ENCODE measurements around the gene THBS2.

THBS2 gene

GRCh38 chr6:169247991-169248390 is 5.7 kb downstream of the THBS2 start:
- DNase-seq, result no peak

- DNase-seq, result no peak
Observed at GRCh38 chr6:169247419-169247818, 6.2 kb downstream of the THBS2 start.

- no peak for DNase-seq
Observed at GRCh38 chr6:169246445-169246844, 7.2 kb downstream of the THBS2 start.

GRCh38 chr6:169244684-169245383 is 8.8 kb downstream of the THBS2 start:
- DNase-seq, result no peak

GRCh38 chr6:169243661-169244060 is 10.0 kb downstream of the THBS2 start:
- no peak for DNase-seq

GRCh38 chr6:169243186-169243585 is 10.5 kb downstream of the THBS2 start:
- no peak for DNase-seq

GRCh38 chr6:169241688-169242350 is 11.8 kb downstream of the THBS2 start:
- no peak for DNase-seq

GRCh38 chr6:169240591-169241390 is 12.9 kb downstream of the THBS2 start:
- no peak for DNase-seq

- DNase-seq, result no peak
Observed at GRCh38 chr6:169240125-169240524, 13.5 kb downstream of the THBS2 start.

GRCh38 chr6:169239181-169239580 is 14.5 kb downstream of the THBS2 start:
- no peak for DNase-seq

- DNase-seq, result no peak
Observed at GRCh38 chr6:169238766-169239165, 14.9 kb downstream of the THBS2 start.

GRCh38 chr6:169237496-169238134 is 16.0 kb downstream of the THBS2 start:
- no peak for DNase-seq

GRCh38 chr6:169236988-169237387 is 16.7 kb downstream of the THBS2 start:
- DNase-seq, result no peak

- DNase-seq, result no peak
Observed at GRCh38 chr6:169236545-169236944, 17.1 kb downstream of the THBS2 start.

GRCh38 chr6:169235286-169235685 is 18.4 kb downstream of the THBS2 start:
- no peak for DNase-seq

GRCh38 chr6:169234634-169235033 is 19.0 kb downstream of the THBS2 start:
- DNase-seq, result no peak

GRCh38 chr6:169233832-169234231 is 19.8 kb downstream of the THBS2 start:
- no peak for DNase-seq

- no peak for DNase-seq
Observed at GRCh38 chr6:169233181-169233580, 20.5 kb downstream of the THBS2 start.

- DNase-seq, result no peak
Observed at GRCh38 chr6:169232507-169232931, 21.1 kb downstream of the THBS2 start.

GRCh38 chr6:169231790-169232506 is 21.7 kb downstream of the THBS2 start:
- DNase-seq, result no peak

GRCh38 chr6:169230946-169231789 is 22.5 kb downstream of the THBS2 start:
- DNase-seq, result no peak

- DNase-seq, result no peak
Observed at GRCh38 chr6:169230322-169230665, 23.4 kb downstream of the THBS2 start.

All from activated CD4-positive, CD25-positive, alpha-beta regulatory T cell treated with anti-CD3 and anti-CD28 coated beads, Interleukin-2, amount 50 U/mL, for 72 hours (primary cell).